COLO668 (cell line): ENCODE measurements around the gene METAP1D.

Source experiments
- DNase-seq: peaks from one replicate; lab custom pipeline; 2025; ENCODE audit not compliant: unreplicated experiment; lab: John Stamatoyannopoulos, UW

Gene METAP1D

GRCh38 chr2:172129404-172129803 lies 129.7 kb downstream of the METAP1D start:
- no peak for DNase-seq
